Thyroid gland (tissue), 4 donors: Measurements from ENCODE around the gene OTOF. TPM values are rescaled to one million over a fixed set of nuclear protein-coding genes. Genes with fewer than 3 reads are reported as not detected.

Source experiments
- DNase-seq, 2 donors: peaks; one replicate each; pipeline ENCODE4 v3.0.0-alpha.2; 2019
- H3K27ac ChIP-seq, 3 donors: fragments of 200-600 bp; sonication (generic); 1 replicate in 2 of 3; 2 replicates in 1 of 3; pipeline ENCODE4 v1.5.1; 2016 to 2019; ENCODE audit warnings: mild to moderate bottlenecking in 1 of 3, moderate library complexity in 1 of 3
- H3K27me3 ChIP-seq: fragments of 200-600 bp; sonication (generic); one replicate; pipeline ENCODE4 v1.5.1; 2019
- H3K36me3 ChIP-seq, 2 donors: fragments of 200-600 bp; sonication (generic); one replicate each; pipeline ENCODE4 v1.5.1; 2016 to 2019
- H3K4me1 ChIP-seq, 2 donors: fragments of 200-600 bp; sonication (generic); one replicate each; pipeline ENCODE4 v1.5.1; 2017 to 2019
- H3K4me3 ChIP-seq, 3 donors: fragments of 200-600 bp; sonication (generic); replicated peaks in 1 of 3; 1 replicate in 2 of 3; 2 replicates in 1 of 3; pipeline ENCODE4 v1.5.1; 2016; ENCODE audit warnings: mild to moderate bottlenecking in 1 of 3
- H3K9me3 ChIP-seq: fragments of 200-600 bp; sonication (generic); one replicate; pipeline ENCODE4 v1.5.1; 2017
- CTCF ChIP-seq, 6 experiments: fragments of 200-600 bp in 3 of 6; fragments of 450-650 bp in 3 of 6; sonication (generic) in 3 of 6; IDR thresholded peaks; one replicate each; pipeline ENCODE4 v1.5.1; 2016 to 2019; ENCODE audit warnings: antibody characterized with exemption in 6 of 6, mild to moderate bottlenecking in 2 of 6, inconsistent platforms in 1 of 6, moderate library complexity in 1 of 6
- POLR2A ChIP-seq, 2 donors: fragments of 450-650 bp; IDR thresholded peaks; one replicate each; pipeline ENCODE4 v1.6.1; 2017; ENCODE audit warnings: antibody characterized with exemption in 2 of 2, mild to moderate bottlenecking in 2 of 2, moderate library complexity in 1 of 2
- WGBS, 2 donors: methylation state at CpG; one replicate each; pipeline ENCODE4 v1.1.5; 2017; 5-methylcytosine and 5-hydroxymethylcytosine counted together
- intact Hi-C: fragments of 100-400 bp; cut with DNase I; formaldehyde crosslinking; loops from one replicate; pipeline ENCODE4 v1.15.1; 2023
- total RNA-seq, 4 donors: library from RNA; depleted of rRNA; stranded (reverse); fragments of >200 nt; gene quantifications; one replicate each; pipeline ENCODE4 v1.2.3, GENCODE V29; 2016

The OTOF gene
- total RNA-seq, 4 donors from 2014 or later, result 0.67 TPM; not detected in 3

GRCh38 chr2:26521913-26522180, 43.9 kb upstream of the OTOF start:
- Histone ChIP-seq H3K36me3 (no peaks in the 10 kb centered on the region), H3K27ac (no peak overlapping the region), H3K4me1 (no peaks in the 10 kb centered on the region), H3K27me3 (no peaks in the 10 kb centered on the region), H3K9me3 (no peaks in the 10 kb centered on the region), H3K4me3 (no peak overlapping the region)
- intact Hi-C loops, result no loop called here
- 64 to 100% methylated on average over 1 to 5 of the region's 5 CpGs for WGBS, 2 donors
- DNase-seq, result no peak
- TF ChIP-seq POLR2A (IDR thresholded peaks at IDR 0.05) (no peak), CTCF (IDR thresholded peaks at IDR 0.05) (no peak)

GRCh38 chr2:26521054-26521912, 43.4 kb upstream of the OTOF start:
- 56 to 74% methylated on average over 8 to 12 of the region's 12 CpGs for WGBS, 2 donors
- Histone ChIP-seq H3K4me3 (no peak overlapping the region), H3K27me3 (no peaks in the 10 kb centered on the region), H3K36me3 (no peaks in the 10 kb centered on the region), H3K9me3 (no peaks in the 10 kb centered on the region), H3K27ac (no peak overlapping the region), H3K4me1 (no peaks in the 10 kb centered on the region)
- peak; percentile 16 to 36 for DNase-seq
- intact Hi-C loops, result no loop called here
- TF ChIP-seq POLR2A (IDR thresholded peaks at IDR 0.05), result no peak
- TF ChIP-seq CTCF (IDR thresholded peaks at IDR 0.05), result peak in 2 of 6 experiments; percentile 24 to 34

- 65 to 71% methylated on average over 1 of the region's 1 CpG for WGBS, 2 donors
- TF ChIP-seq CTCF (IDR thresholded peaks at IDR 0.05), result no peak
- TF ChIP-seq POLR2A (IDR thresholded peaks at IDR 0.05), result no peak
- no peaks in the 10 kb centered on the region for H3K27me3 ChIP-seq
- H3K36me3 ChIP-seq, result no peaks in the 10 kb centered on the region
- DNase-seq, result no peak
- intact Hi-C loops, result no loop called here
- H3K9me3 ChIP-seq, result no peaks in the 10 kb centered on the region
- H3K4me3 ChIP-seq, result no peak overlapping the region
- H3K27ac ChIP-seq, result no peak overlapping the region
- H3K4me1 ChIP-seq, result no peaks in the 10 kb centered on the region
These were observed 42.2 kb upstream of the OTOF start for GRCh38 chr2:26520148-26520449.

- TF ChIP-seq CTCF (IDR thresholded peaks at IDR 0.05), result no peak
- TF ChIP-seq POLR2A (IDR thresholded peaks at IDR 0.05), result no peak
- intact Hi-C loops, result no loop called here
- 44 to 45% methylated on average over 8 of the region's 8 CpGs for whole genome bisulfite sequencing, 2 donors
These were observed 41.6 kb upstream of the OTOF start for GRCh38 chr2:26519396-26520147.

GRCh38 chr2:26516781-26517180, 38.9 kb upstream of the OTOF start:
- WGBS, 2 donors, result 82 to 87% methylated on average over 9 to 10 of the region's 11 CpGs
- TF ChIP-seq POLR2A (IDR thresholded peaks at IDR 0.05), result no peak
- no peak for TF ChIP-seq CTCF (IDR thresholded peaks at IDR 0.05)
- intact Hi-C loops, result no loop called here
- no peaks in the 10 kb centered on the region for H3K9me3 ChIP-seq
- H3K27me3 ChIP-seq, result no peaks in the 10 kb centered on the region
- H3K4me1 ChIP-seq, result no peaks in the 10 kb centered on the region
- no peak overlapping the region for H3K27ac ChIP-seq
- H3K4me3 ChIP-seq, result no peak overlapping the region
- H3K36me3 ChIP-seq, result no peaks in the 10 kb centered on the region
- no peak for DNase-seq

More at GRCh38 chr2:26519396-26520147, 41.6 kb upstream of the OTOF start:
- Histone ChIP-seq H3K27ac (no peak overlapping the region), H3K36me3 (no peaks in the 10 kb centered on the region), H3K4me1 (no peaks in the 10 kb centered on the region), H3K9me3 (no peaks in the 10 kb centered on the region), H3K27me3 (no peaks in the 10 kb centered on the region), H3K4me3 (no peak overlapping the region)
- no peak for DNase-seq
